ENCODE measurements around the gene MEIS3. TPM values are rescaled to one million over a fixed set of nuclear protein-coding genes. Genes with fewer than 3 reads are reported as not detected.

The MEIS3 gene
- 40.3 and 57.8 TPM in 2 replicates for total RNA-seq
- 18.5 and 30.5 TPM in 2 replicates for polyA plus RNA-seq
- 34.9 and 65.1 TPM in 2 replicates for polyA plus RNA-seq (2012)
- 33.0 and 104 TPM in 2 replicates for polyA minus RNA-seq (ENCODE audit: low replicate concordance)

- Histone ChIP-seq H3K4me1 (ENCODE audit: control insufficient read depth, extremely low read depth, insufficient read depth, low read length) (peaks cover 5% of the 10 kb centered on the region), H3K4me3 (replicated peaks in 1 of 4; ENCODE audit: control extremely low read depth in 1 of 4, insufficient read depth in 1 of 4, low read depth in 3 of 4, low read length in 4 of 4) (peak within 1 kb of the TSS; percentile 28 to 75 (median 62)), H4K20me1 (ENCODE audit: control insufficient read depth, extremely low read depth, insufficient read depth, low read length) (no peaks in the 10 kb centered on the region), H3K79me2 (ENCODE audit: control insufficient read depth, insufficient read depth, low read length) (no peaks in the 10 kb centered on the region), H3K27me3 (ENCODE audit: control insufficient read depth, insufficient read depth, low read length) (peaks cover 50% of the 10 kb centered on the region), H3K9ac (ENCODE audit: insufficient read depth, low read length) (peak within 1 kb of the TSS; percentile 69), H3K4me2 (ENCODE audit: extremely low read depth, insufficient read depth, low read length) (peak within 1 kb of the TSS; percentile 87), H2AFZ (ENCODE audit: low read length) (no peak within 1 kb of the TSS), H3K36me3 (ENCODE audit: control insufficient read depth, insufficient read depth, low read length) (peaks cover 4% of the 10 kb centered on the region), H3K9me3 (ENCODE audit: control insufficient read depth, insufficient read depth, low read depth, low read length) (no peaks in the 10 kb centered on the region), H3K27ac (ENCODE audit: insufficient read depth, low read length) (no peak within 1 kb of the TSS)
- no peak for DNase-seq (ENCODE audit: low read depth in 2 of 2)
- TF ChIP-seq CTCF (conservative IDR thresholded peaks at IDR 0.05 in 1 of 2, IDR thresholded peaks at IDR 0.05 in 1 of 2; ENCODE audit: low read depth in 1 of 2, low read length in 2 of 2) (no peak), EZH2 (IDR thresholded peaks at IDR 0.05; ENCODE audit: low read length, missing control alignments) (no peak)
Measured at GRCh38 chr19:47419030-47419783, at the start of gene MEIS3. MEIS3 (minus strand) TSS chr19:47419527; CDS start chr19:47419081, 446 bp downstream.

- peaks cover 28% of the 10 kb centered on the region for H3K27me3 ChIP-seq (ENCODE audit: control insufficient read depth, insufficient read depth, low read length)
- no peak overlapping the region for H2AFZ ChIP-seq (ENCODE audit: low read length)
- H3K79me2 ChIP-seq (ENCODE audit: control insufficient read depth, insufficient read depth, low read length): no peaks in the 10 kb centered on the region
Measured at GRCh38 chr19:47467914-47468313, 48.6 kb upstream of the MEIS3 start.

More at GRCh38 chr19:47467914-47468313, 48.6 kb upstream of the MEIS3 start:
- H3K9ac ChIP-seq (ENCODE audit: insufficient read depth, low read length): no peak overlapping the region
- no peaks in the 10 kb centered on the region for H4K20me1 ChIP-seq (ENCODE audit: control insufficient read depth, extremely low read depth, insufficient read depth, low read length)
- DNase-seq (ENCODE audit: low read depth in 2 of 2): no peak
- no peak overlapping the region for H3K4me3 ChIP-seq (replicated peaks in 1 of 4; ENCODE audit: control extremely low read depth in 1 of 4, insufficient read depth in 1 of 4, low read depth in 3 of 4, low read length in 4 of 4)
- H3K27ac ChIP-seq (ENCODE audit: insufficient read depth, low read length): no peak overlapping the region
- H3K4me2 ChIP-seq (ENCODE audit: extremely low read depth, insufficient read depth, low read length): no peak overlapping the region
- H3K9me3 ChIP-seq (ENCODE audit: control insufficient read depth, insufficient read depth, low read depth, low read length): no peaks in the 10 kb centered on the region
- TF ChIP-seq EZH2 (IDR thresholded peaks at IDR 0.05; ENCODE audit: low read length, missing control alignments) (no peak), CTCF (conservative IDR thresholded peaks at IDR 0.05 in 1 of 2, IDR thresholded peaks at IDR 0.05 in 1 of 2; ENCODE audit: low read depth in 1 of 2, low read length in 2 of 2) (no peak)
- H3K36me3 ChIP-seq (ENCODE audit: control insufficient read depth, insufficient read depth, low read length): no peaks in the 10 kb centered on the region
- no peaks in the 10 kb centered on the region for H3K4me1 ChIP-seq (ENCODE audit: control insufficient read depth, extremely low read depth, insufficient read depth, low read length)
